Suprapubic skin (tissue), 4 donors: Measurements from ENCODE around the gene SCUBE1.

ENCODE experiments used
- CTCF ChIP-seq, 2 donors: fragments of 200-600 bp in 1 of 2; fragments of 450-650 bp in 1 of 2; sonication (generic) in 1 of 2; IDR thresholded peaks; one replicate each; pipeline ENCODE4 v1.5.1; 2016 to 2019; ENCODE audit warnings: antibody characterized with exemption in 2 of 2, mild to moderate bottlenecking in 1 of 2, moderate library complexity in 1 of 2
- EP300 ChIP-seq: sonication (generic); formaldehyde crosslinking; IDR thresholded peaks from one replicate; pipeline ENCODE4 v1.6.1; 2017; ENCODE audit warnings: antibody characterized with exemption
- POLR2A ChIP-seq, 2 donors: fragments of 450-650 bp; IDR thresholded peaks; one replicate each; pipeline ENCODE4 v1.6.1; 2017; ENCODE audit warnings: antibody characterized with exemption in 2 of 2, mild to moderate bottlenecking in 2 of 2, moderate library complexity in 2 of 2
- POLR2AphosphoS5 ChIP-seq, 3 donors: sonication (generic); formaldehyde crosslinking; IDR thresholded peaks; one replicate each; pipeline ENCODE4 v1.6.1; 2017; ENCODE audit warnings: antibody characterized with exemption in 3 of 3

DNA sequence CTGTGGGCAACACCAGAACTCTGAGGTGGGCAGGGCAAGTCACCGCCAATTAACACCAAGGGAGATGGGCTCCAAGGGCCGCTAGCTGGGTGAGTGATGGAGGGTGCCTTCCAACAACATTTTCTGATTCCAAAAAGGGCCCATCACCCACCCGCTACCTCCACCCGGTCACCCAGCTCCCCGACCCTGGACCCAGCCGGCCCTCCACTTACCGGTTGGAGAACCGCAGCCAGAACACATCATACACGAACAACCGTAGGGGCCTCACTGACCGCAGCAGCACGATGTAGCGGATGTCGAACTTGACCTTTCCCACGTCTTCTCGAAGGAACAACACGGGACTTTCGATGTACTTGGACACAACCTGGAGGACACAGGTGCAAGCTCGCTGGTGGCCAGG lies 171.0 kb downstream of the SCUBE1 start:
- TF ChIP-seq CTCF (IDR thresholded peaks at IDR 0.05) (no peak), POLR2A (IDR thresholded peaks at IDR 0.05) (no peak), POLR2AphosphoS5 (IDR thresholded peaks at IDR 0.05) (no peak), EP300 (no peak)
